ENCODE results near the gene FCHO2.

FCHO2 gene

GRCh38 chr5:72988769-72989168 is 32.9 kb downstream of the FCHO2 start:
- H3K4me3 ChIP-seq (ENCODE audit: control insufficient read depth, low read depth, low read length): no peak overlapping the region
- DNase-seq (ENCODE audit: low read depth): no peak
- TF ChIP-seq, protein P1, sequence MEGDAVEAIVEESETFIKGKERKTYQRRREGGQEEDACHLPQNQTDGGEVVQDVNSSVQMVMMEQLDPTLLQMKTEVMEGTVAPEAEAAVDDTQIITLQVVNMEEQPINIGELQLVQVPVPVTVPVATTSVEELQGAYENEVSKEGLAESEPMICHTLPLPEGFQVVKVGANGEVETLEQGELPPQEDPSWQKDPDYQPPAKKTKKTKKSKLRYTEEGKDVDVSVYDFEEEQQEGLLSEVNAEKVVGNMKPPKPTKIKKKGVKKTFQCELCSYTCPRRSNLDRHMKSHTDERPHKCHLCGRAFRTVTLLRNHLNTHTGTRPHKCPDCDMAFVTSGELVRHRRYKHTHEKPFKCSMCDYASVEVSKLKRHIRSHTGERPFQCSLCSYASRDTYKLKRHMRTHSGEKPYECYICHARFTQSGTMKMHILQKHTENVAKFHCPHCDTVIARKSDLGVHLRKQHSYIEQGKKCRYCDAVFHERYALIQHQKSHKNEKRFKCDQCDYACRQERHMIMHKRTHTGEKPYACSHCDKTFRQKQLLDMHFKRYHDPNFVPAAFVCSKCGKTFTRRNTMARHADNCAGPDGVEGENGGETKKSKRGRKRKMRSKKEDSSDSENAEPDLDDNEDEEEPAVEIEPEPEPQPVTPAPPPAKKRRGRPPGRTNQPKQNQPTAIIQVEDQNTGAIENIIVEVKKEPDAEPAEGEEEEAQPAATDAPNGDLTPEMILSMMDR (conservative IDR thresholded peaks at IDR 0.05; ENCODE audit: control insufficient read depth, insufficient read depth, low read depth, low read length): no peak

GRCh38 chr5:72991394-72991793 is 35.6 kb downstream of the FCHO2 start:
- H3K4me3 ChIP-seq (ENCODE audit: control insufficient read depth, low read depth, low read length): no peak overlapping the region
- TF ChIP-seq, protein P1 (conservative IDR thresholded peaks at IDR 0.05; ENCODE audit: control insufficient read depth, insufficient read depth, low read depth, low read length): no peak
- DNase-seq (ENCODE audit: low read depth): no peak

GRCh38 chr5:72994578-72994977 is 38.7 kb downstream of the FCHO2 start:
- no peak for DNase-seq (ENCODE audit: low read depth)
- no peak overlapping the region for H3K4me3 ChIP-seq (ENCODE audit: control insufficient read depth, low read depth, low read length)
- TF ChIP-seq, protein P1 (conservative IDR thresholded peaks at IDR 0.05; ENCODE audit: control insufficient read depth, insufficient read depth, low read depth, low read length): no peak

- no peak for DNase-seq (ENCODE audit: low read depth)
- TF ChIP-seq, protein P1 (conservative IDR thresholded peaks at IDR 0.05; ENCODE audit: control insufficient read depth, insufficient read depth, low read depth, low read length): no peak
- H3K4me3 ChIP-seq (ENCODE audit: control insufficient read depth, low read depth, low read length): no peak overlapping the region
Measured at GRCh38 chr5:72996632-72997031, 40.8 kb downstream of the FCHO2 start.

DNA sequence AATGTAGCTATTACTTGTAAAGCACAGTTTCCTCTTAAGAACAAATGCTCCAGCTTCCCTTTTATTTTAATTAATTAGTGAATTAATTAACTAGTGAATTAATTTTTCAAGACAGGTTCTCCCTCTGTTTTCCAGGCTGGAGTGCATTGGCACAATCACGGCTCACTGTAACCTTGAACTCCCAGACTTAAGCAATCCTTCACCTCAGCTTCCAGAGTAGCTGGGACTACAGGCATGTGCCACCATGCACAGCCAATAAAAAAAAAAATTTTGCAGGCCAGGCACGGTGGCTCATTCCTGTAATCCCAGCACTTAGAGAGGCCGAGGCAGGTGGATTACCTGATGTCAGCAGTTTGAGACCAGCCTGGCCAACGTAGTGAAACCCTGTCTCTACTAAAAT is 44.1 kb downstream of the FCHO2 start:
- H3K4me3 ChIP-seq (ENCODE audit: control insufficient read depth, low read depth, low read length): no peak overlapping the region
- no peak for DNase-seq (ENCODE audit: low read depth)
- TF ChIP-seq, protein P1 (conservative IDR thresholded peaks at IDR 0.05; ENCODE audit: control insufficient read depth, insufficient read depth, low read depth, low read length): no peak

DNA sequence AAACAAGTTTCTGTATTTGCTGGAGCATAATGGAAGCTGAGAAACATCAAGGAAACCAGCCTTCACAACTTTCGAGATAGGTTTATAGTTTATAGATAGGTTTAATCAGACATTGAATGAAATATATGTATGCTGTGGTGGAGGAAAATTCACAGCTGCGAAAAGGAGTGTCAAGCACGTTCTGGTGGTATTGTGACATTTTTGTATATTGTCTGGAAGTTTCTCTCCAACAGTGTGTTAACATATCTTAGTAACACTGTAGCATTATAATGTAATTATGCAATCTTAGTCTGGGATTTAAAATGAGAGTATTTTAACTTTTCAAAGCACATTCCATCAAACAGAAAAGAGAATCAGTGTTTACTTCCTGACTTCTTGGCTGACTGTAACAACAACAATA is 50.0 kb downstream of the FCHO2 start:
- H3K4me3 ChIP-seq (ENCODE audit: control insufficient read depth, low read depth, low read length): no peak overlapping the region
- TF ChIP-seq, protein P1 (conservative IDR thresholded peaks at IDR 0.05; ENCODE audit: control insufficient read depth, insufficient read depth, low read depth, low read length): no peak
- no peak for DNase-seq (ENCODE audit: low read depth)

DNA sequence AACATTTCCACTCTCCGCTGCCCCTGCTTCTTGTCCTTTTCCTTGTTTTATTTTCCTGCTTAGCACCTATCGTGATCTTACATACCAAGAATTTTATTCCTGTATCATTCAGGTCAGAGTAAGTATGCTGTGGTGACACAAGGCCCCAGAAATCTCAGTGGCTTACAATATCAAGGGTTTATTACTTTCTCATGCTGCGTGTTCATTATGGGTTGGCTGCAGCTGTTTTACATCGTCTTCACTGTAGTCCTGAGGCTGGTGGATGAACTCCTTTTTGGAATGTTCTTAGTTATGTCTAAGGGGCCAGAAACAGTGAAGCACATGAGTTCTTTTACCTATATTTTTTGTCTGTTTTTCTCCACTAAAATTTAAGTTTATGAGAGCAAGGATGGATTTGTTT is 51.2 kb downstream of the FCHO2 start:
- DNase-seq (ENCODE audit: low read depth): no peak
- TF ChIP-seq, protein P1 (conservative IDR thresholded peaks at IDR 0.05; ENCODE audit: control insufficient read depth, insufficient read depth, low read depth, low read length): no peak
- no peak overlapping the region for H3K4me3 ChIP-seq (ENCODE audit: control insufficient read depth, low read depth, low read length)

All from fibroblast of mammary gland (primary cell).